Hepatocyte (in vitro differentiated cells): ENCODE measurements around the gene CAPN2. TPM values are rescaled to one million over a fixed set of nuclear protein-coding genes. Genes with fewer than 3 reads are reported as not detected.

Source experiments
- DNase-seq: peaks from one replicate; pipeline ENCODE4 v3.0.0-alpha.2; 2016; ENCODE audit warnings: low spot score
- H2AFZ ChIP-seq: fragments of 200-600 bp; sonication (generic); 2 replicates; pipeline ENCODE4 v1.6.0; 2016; ENCODE audit warnings: antibody characterized with exemption, mild to moderate bottlenecking
- H3K27ac ChIP-seq: fragments of 200-600 bp; sonication (generic); 2 replicates; pipeline ENCODE4 v1.5.1; 2016; ENCODE audit warnings: mild to moderate bottlenecking
- H3K27me3 ChIP-seq: fragments of 200-600 bp; sonication (generic); 2 replicates; pipeline ENCODE4 v1.6.1; 2016
- H3K36me3 ChIP-seq: fragments of 200-600 bp; sonication (generic); replicated peaks from 2 replicates; pipeline ENCODE4 v1.5.1; 2016; ENCODE audit warnings: low read depth; ENCODE audit not compliant: insufficient read depth
- H3K4me1 ChIP-seq: fragments of 200-600 bp; sonication (generic); 2 replicates; pipeline ENCODE4 v1.5.1; 2016; ENCODE audit warnings: mild to moderate bottlenecking, moderate library complexity; ENCODE audit not compliant: insufficient read depth
- H3K4me2 ChIP-seq: fragments of 200-600 bp; sonication (generic); 2 replicates; pipeline ENCODE4 v1.6.0; 2016
- H3K4me3 ChIP-seq: fragments of 200-600 bp; sonication (generic); 2 replicates; pipeline ENCODE4 v1.5.1; 2016; ENCODE audit warnings: mild to moderate bottlenecking
- H3K79me2 ChIP-seq: fragments of 200-600 bp; sonication (generic); 2 replicates; pipeline ENCODE4 v1.6.0; 2017; ENCODE audit warnings: mild to moderate bottlenecking
- H3K9me2 ChIP-seq: fragments of 200-600 bp; sonication (generic); replicated peaks from 2 replicates; pipeline ENCODE4 v1.6.0; 2017; ENCODE audit warnings: mild to moderate bottlenecking; ENCODE audit not compliant: insufficient read depth
- H3K9me3 ChIP-seq: fragments of 200-600 bp; sonication (generic); 2 replicates; pipeline ENCODE4 v1.5.1; 2016; ENCODE audit warnings: low read depth, mild to moderate bottlenecking
- H4K20me1 ChIP-seq: fragments of 200-600 bp; sonication (generic); 2 replicates; pipeline ENCODE4 v1.6.0; 2016; ENCODE audit warnings: mild to moderate bottlenecking; ENCODE audit not compliant: insufficient read depth, poor library complexity, severe bottlenecking
- EZH2 ChIP-seq: fragments of 200-600 bp; sonication (generic); IDR thresholded peaks from 2 replicates; pipeline ENCODE4 v1.6.1; 2016; ENCODE audit warnings: antibody characterized with exemption, mild to moderate bottlenecking, borderline replicate concordance
- EZH2phosphoT487 ChIP-seq: fragments of 200-600 bp; sonication (generic); IDR thresholded peaks from one replicate; pipeline ENCODE4 v1.6.1; 2018; ENCODE audit warnings: antibody characterized with exemption, mild to moderate bottlenecking, low read depth, moderate library complexity; ENCODE audit not compliant: unreplicated experiment, severe bottlenecking
- WGBS: methylation state at CpG from one replicate; pipeline ENCODE4 v1.1.6; 2016; ENCODE audit warnings: low lambda C conversion rate; ENCODE audit errors: missing lambda C conversion rate; 5-methylcytosine and 5-hydroxymethylcytosine counted together
- polyA plus RNA-seq: library from polyadenylated mRNA; unstranded; fragments of >200 nt; fragmentation: Nextera tagmentation; extraction: Ambion mirVana; gene quantifications from 2 replicates; pipeline ENCODE4 v1.2.1, GENCODE V29; 2016
- total RNA-seq: library from RNA; depleted of rRNA; stranded (reverse); fragments of >200 nt; gene quantifications from 2 replicates; pipeline ENCODE4 v1.2.3, GENCODE V29; 2014
- TF ChIP-seq, protein P1 (sequence below): fragments of 200-600 bp; sonication (generic); IDR thresholded peaks from 2 replicates; pipeline ENCODE4 v1.5.1; 2016; ENCODE audit warnings: antibody characterized with exemption, mild to moderate bottlenecking; ENCODE audit not compliant: poor library complexity

CAPN2 gene
- total and polyA plus RNA-seq, 2 experiments from 2014 or later = 147 to 162 TPM

DNA sequence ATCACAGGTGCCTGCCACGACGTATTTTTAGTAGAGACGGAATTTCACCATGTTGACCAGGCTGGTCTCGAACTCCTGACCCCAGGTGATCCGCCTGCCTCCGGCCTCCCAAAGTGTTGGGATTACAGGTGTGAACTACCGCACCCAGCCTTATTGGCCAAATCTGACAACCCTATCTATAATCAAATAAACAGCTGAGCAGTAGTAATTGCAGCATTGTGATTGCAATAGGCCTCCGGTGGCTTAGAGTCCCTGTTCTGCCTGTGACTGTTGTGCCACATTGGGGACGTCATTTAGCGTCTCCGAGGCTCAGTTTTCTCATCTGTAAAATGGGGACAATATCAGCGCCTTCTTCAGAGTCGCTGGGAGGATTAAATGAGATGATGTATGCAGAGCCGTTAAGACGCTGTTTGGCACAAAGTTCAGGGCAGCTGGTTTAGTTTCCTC is 569 bp upstream of the CAPN2 start:
- H3K79me2 ChIP-seq = peaks cover 39% of the 10 kb centered on the region
- H3K4me2 ChIP-seq = peak overlapping the region; percentile 73
- H3K27me3 ChIP-seq = no peaks in the 10 kb centered on the region
- DNase-seq = no peak
- H3K9me2 ChIP-seq = no peaks in the 10 kb centered on the region
- H4K20me1 ChIP-seq = no peaks in the 10 kb centered on the region
- TF ChIP-seq EZH2 (no peak), EZH2phosphoT487 (no peak)
- TF ChIP-seq, protein P1, sequence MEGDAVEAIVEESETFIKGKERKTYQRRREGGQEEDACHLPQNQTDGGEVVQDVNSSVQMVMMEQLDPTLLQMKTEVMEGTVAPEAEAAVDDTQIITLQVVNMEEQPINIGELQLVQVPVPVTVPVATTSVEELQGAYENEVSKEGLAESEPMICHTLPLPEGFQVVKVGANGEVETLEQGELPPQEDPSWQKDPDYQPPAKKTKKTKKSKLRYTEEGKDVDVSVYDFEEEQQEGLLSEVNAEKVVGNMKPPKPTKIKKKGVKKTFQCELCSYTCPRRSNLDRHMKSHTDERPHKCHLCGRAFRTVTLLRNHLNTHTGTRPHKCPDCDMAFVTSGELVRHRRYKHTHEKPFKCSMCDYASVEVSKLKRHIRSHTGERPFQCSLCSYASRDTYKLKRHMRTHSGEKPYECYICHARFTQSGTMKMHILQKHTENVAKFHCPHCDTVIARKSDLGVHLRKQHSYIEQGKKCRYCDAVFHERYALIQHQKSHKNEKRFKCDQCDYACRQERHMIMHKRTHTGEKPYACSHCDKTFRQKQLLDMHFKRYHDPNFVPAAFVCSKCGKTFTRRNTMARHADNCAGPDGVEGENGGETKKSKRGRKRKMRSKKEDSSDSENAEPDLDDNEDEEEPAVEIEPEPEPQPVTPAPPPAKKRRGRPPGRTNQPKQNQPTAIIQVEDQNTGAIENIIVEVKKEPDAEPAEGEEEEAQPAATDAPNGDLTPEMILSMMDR = no peak
- WGBS = 68% methylated on average over 15 of the region's 15 CpGs
- H3K4me3 ChIP-seq = no peak overlapping the region
- H2AFZ ChIP-seq = peak overlapping the region; percentile 65
- H3K4me1 ChIP-seq = peaks cover 49% of the 10 kb centered on the region
- peak overlapping the region; percentile 99 for H3K27ac ChIP-seq
- H3K9me3 ChIP-seq = no peaks in the 10 kb centered on the region
- H3K36me3 ChIP-seq = no peaks in the 10 kb centered on the region

DNA sequence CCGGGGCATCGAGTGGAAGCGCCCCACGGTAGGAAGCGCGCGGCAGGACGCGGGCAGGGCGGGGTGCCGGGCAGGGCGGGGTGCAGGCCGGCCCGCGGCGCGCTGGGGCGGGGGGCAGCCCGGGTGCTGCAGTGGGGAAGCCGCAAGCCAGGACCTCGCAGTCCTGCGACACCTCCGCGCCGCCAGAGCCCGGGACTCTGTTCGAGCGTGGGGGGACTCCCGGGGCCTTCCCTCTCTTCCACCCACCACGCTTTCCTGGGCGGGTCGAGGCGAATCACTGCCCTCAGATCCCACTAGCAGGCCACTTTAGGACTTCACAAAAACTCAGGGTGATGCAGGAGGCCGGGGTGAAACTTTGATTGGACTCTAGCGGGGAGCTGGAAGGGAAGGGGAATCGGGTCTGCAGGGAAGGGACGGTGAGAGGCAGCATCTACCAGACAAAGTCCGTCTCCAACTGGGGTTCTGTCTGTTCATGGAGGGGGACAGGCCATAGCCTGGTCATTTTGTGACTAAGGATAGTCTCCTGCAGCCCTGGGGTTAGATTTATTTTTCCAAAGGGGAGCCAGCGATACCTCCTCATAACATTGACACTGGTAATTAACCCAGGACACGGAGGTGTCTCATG is 623 bp downstream of the CAPN2 start:
- H3K4me2 ChIP-seq = peak overlapping the region; percentile 86
- WGBS = 5% methylated on average over 19 of the region's 40 CpGs
- H3K4me3 ChIP-seq = peak overlapping the region; percentile 82
- TF ChIP-seq EZH2 = no peak
- TF ChIP-seq EZH2phosphoT487 = no peak
- TF ChIP-seq, protein P1 = no peak
- no peaks in the 10 kb centered on the region for H3K27me3 ChIP-seq
- no peaks in the 10 kb centered on the region for H4K20me1 ChIP-seq
- no peak for DNase-seq
- no peaks in the 10 kb centered on the region for H3K9me3 ChIP-seq
- peak overlapping the region; percentile 66 for H2AFZ ChIP-seq
- H3K4me1 ChIP-seq = peaks cover 42% of the 10 kb centered on the region
- H3K36me3 ChIP-seq = no peaks in the 10 kb centered on the region
- no peaks in the 10 kb centered on the region for H3K9me2 ChIP-seq
- H3K27ac ChIP-seq = peak overlapping the region; percentile 99
- peaks cover 48% of the 10 kb centered on the region for H3K79me2 ChIP-seq

DNA sequence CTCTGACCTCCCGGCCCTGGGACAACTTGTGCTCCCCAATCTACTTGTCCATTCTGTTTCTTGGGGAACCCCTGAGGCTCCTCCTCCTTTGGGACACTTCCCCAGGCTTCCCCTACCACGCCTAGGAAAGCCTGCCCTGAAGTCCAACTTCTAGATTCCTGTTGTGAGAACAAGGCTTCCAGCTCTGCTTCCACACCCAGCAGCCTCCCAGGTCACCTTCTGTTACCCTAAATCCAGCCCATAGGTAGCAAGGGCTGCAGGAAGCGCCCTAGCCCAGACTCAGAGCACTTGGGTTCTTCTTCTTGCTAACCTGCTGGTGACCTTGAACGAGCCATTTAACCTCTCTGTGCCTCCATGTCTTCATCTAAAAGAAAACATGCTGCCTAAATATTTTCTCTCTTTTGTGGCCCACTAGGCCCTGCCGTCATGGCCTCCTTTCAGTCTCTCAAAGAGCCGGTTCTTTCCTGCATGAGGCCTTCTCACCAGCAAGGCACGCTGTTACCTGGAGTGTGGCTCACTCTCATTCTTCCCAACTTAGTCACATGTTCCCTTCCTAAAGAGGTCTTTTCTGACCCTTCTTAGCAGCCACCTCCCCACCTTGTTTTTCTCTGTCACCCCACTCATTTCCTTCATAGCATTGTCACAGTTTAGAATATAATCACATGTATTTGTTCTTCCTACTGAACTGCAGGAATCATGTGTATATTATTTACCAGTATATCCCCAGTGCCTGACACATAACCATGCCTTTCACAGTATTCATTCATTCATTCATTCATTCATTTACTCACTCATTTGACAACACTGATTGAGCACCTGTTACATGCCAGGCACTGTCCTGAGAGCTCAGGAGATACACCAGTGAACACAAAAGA is 1.4 kb downstream of the CAPN2 start:
- DNase-seq = no peak
- peaks cover 48% of the 10 kb centered on the region for H3K79me2 ChIP-seq
- H4K20me1 ChIP-seq = no peaks in the 10 kb centered on the region

More for the DNA sequence above, 1.4 kb downstream of the CAPN2 start:
- H3K27ac ChIP-seq = peak overlapping the region; percentile 99
- TF ChIP-seq, protein P1 = no peak
- TF ChIP-seq EZH2phosphoT487 = no peak
- TF ChIP-seq EZH2 = no peak
- H3K36me3 ChIP-seq = no peaks in the 10 kb centered on the region
- no peak overlapping the region for H2AFZ ChIP-seq
- WGBS = 60% methylated on average over 7 of the region's 7 CpGs
- H3K4me1 ChIP-seq = peaks cover 43% of the 10 kb centered on the region
- peak overlapping the region; percentile 86 for H3K4me2 ChIP-seq
- peak overlapping the region; percentile 82 for H3K4me3 ChIP-seq
- no peaks in the 10 kb centered on the region for H3K9me3 ChIP-seq
- no peaks in the 10 kb centered on the region for H3K27me3 ChIP-seq
- H3K9me2 ChIP-seq = no peaks in the 10 kb centered on the region
